K562 (cell line): ENCODE data around the gene LEPR. TPM values are rescaled to one million over a fixed set of nuclear protein-coding genes. Genes with fewer than 3 reads are reported as not detected.
A peak's percentile ranks its signal among the peaks of the same experiment; 100 is the strongest.

Experiments used
- ATAC-seq: fragments of 200-7000 bp; cut with Tn5 transposase; 3 replicates; pipeline ENCODE4 v1.9.1; 2020; ENCODE audit warnings: moderate library complexity
- Bru-seq: library from RNA; stranded (reverse); fragments of 400-500 nt; gene quantifications from one replicate; lab custom pipeline; 2021; lab: Mats Ljungman, UMichigan
- BruChase-seq, 2 experiments: library from RNA; stranded (reverse); fragments of 400-500 nt; gene quantifications; one replicate each; lab custom pipeline; 2021; lab: Mats Ljungman, UMichigan
- BruUV-seq: library from RNA; stranded (reverse); fragments of 400-500 nt; replicated peaks from 2 replicates; lab custom pipeline; 2021; lab: Mats Ljungman, UMichigan
- CTCF ChIA-PET: fragments of 300-600 bp; formaldehyde crosslinking; extraction: SDS; loops from one replicate; lab custom pipeline; 2021; ENCODE audit warnings: low intra/inter-chr PET ratio; lab: Yijun Ruan, JAX
- POLR2A ChIA-PET: fragments of 300-600, 350-650 bp; sonication (Branson Sonifier 250); formaldehyde crosslinking; extraction: SDS; loops from one replicate; lab custom pipeline; 2021; ENCODE audit warnings: antibody characterized with exemption, inconsistent platforms; lab: Yijun Ruan, JAX
- DNase-seq, 4 experiments: peaks; one replicate each; pipeline versions ENCODE4 v3.0.0 to v3.0.0-alpha.2; 2011 to 2018; ENCODE audit warnings: low spot score in 3 of 4, mixed read lengths in 3 of 4; ENCODE audit errors: extremely low read depth in 1 of 4
- FAIRE-seq: peaks from 2 replicates; lab custom pipeline; 2011; peaks lifted over from hg19 to GRCh38; lab: Jason Lieb, UNC
- H2AFZ ChIP-seq: 2 replicates; pipeline ENCODE4 v1.6.0; 2011; ENCODE audit warnings: low read depth, low read length, control low read depth, inconsistent platforms
- H3K27ac ChIP-seq: fragments of 200-600 bp; 3 replicates; pipeline ENCODE4 v1.8.0; 2011; ENCODE audit warnings: low read depth, mild to moderate bottlenecking, control low read depth, inconsistent platforms, low read length, moderate library complexity, mixed read lengths; ENCODE audit errors: extremely low read depth
- H3K27me3 ChIP-seq, 2 experiments: fragments of 300-600 bp in 1 of 2; 2 replicates in 1 of 2; 3 replicates in 1 of 2; pipeline versions ENCODE4 v1.6.0 to v1.8.0; 2011; ENCODE audit warnings: inconsistent platforms in 2 of 2, low read length in 2 of 2, mild to moderate bottlenecking in 1 of 2, mixed read lengths in 1 of 2, moderate library complexity in 1 of 2; ENCODE audit not compliant: control insufficient read depth in 2 of 2, insufficient read depth in 2 of 2
- H3K36me3 ChIP-seq: fragments of 300-600 bp; 3 replicates; pipeline ENCODE4 v1.8.0; 2011; ENCODE audit warnings: mild to moderate bottlenecking, low read length, inconsistent platforms; ENCODE audit not compliant: control insufficient read depth, insufficient read depth
- H3K4me1 ChIP-seq, 2 experiments: fragments of 200-600 bp in 1 of 2; replicated peaks in 1 of 2; 2 replicates in 1 of 2; 3 replicates in 1 of 2; pipeline versions ENCODE4 v1.5.1 to v1.8.0; 2011; ENCODE audit warnings: inconsistent platforms in 2 of 2, low read length in 2 of 2, mild to moderate bottlenecking in 1 of 2, mixed read lengths in 1 of 2, moderate library complexity in 1 of 2; ENCODE audit not compliant: control insufficient read depth in 2 of 2, insufficient read depth in 2 of 2
- H3K4me2 ChIP-seq: 2 replicates; pipeline ENCODE4 v1.6.1; 2011; ENCODE audit warnings: low read length, control low read depth, inconsistent platforms, mixed read lengths; ENCODE audit not compliant: insufficient read depth
- H3K4me3 ChIP-seq: fragments of 200-600 bp; sonication (generic), shearing (Covaris generic); 2 replicates; pipeline ENCODE4 v1.5.1; 2016; ENCODE audit warnings: control low read depth, inconsistent platforms
- H3K79me2 ChIP-seq: fragments of 200-600 bp; 3 replicates; pipeline ENCODE4 v1.8.0; 2011; ENCODE audit warnings: low read length, inconsistent platforms; ENCODE audit not compliant: control insufficient read depth, insufficient read depth
- H3K9ac ChIP-seq, 2 experiments: 2 replicates each; pipeline versions ENCODE4 v1.6.0 to v1.6.1; 2011; ENCODE audit warnings: low read depth in 2 of 2, low read length in 2 of 2, control low read depth in 1 of 2, inconsistent platforms in 1 of 2, mild to moderate bottlenecking in 1 of 2, mixed read lengths in 1 of 2; ENCODE audit not compliant: insufficient read depth in 1 of 2
- H3K9me1 ChIP-seq: one replicate; pipeline ENCODE4 v1.6.0; 2011; ENCODE audit warnings: inconsistent platforms, mild to moderate bottlenecking, low read length, moderate library complexity; ENCODE audit not compliant: control insufficient read depth, insufficient read depth
- H3K9me3 ChIP-seq: replicated peaks from 2 replicates; pipeline ENCODE4 v1.5.1; 2011; ENCODE audit warnings: low read depth, low read length, inconsistent platforms; ENCODE audit not compliant: control insufficient read depth, insufficient read depth
- H4K20me1 ChIP-seq: replicated peaks from 2 replicates; pipeline ENCODE4 v1.6.1; 2011; ENCODE audit warnings: low read length, inconsistent platforms, mixed read lengths; ENCODE audit not compliant: control insufficient read depth, insufficient read depth
- CREM ChIP-seq: IDR thresholded peaks from 2 replicates; pipeline ENCODE4 v1.6.1; 2014; ENCODE audit warnings: antibody characterized with exemption, low read depth
- HMGN3 ChIP-seq: IDR thresholded peaks from 2 replicates; pipeline ENCODE4 v1.6.1; 2011; ENCODE audit warnings: borderline replicate concordance, low read depth, mild to moderate bottlenecking, mixed read lengths, low read length; ENCODE audit not compliant: insufficient read length; ENCODE audit errors: extremely low read depth
- HNRNPL ChIP-seq: fragments of 200-400 bp; formaldehyde crosslinking; IDR thresholded peaks from 2 replicates; pipeline ENCODE4 v1.6.1; 2017; ENCODE audit warnings: low read depth, mild to moderate bottlenecking, low read length
- LCOR ChIP-seq: sonication (generic); formaldehyde crosslinking; IDR thresholded peaks from 2 replicates; pipeline ENCODE4 v1.8.0; 2022; ENCODE audit warnings: mild to moderate bottlenecking, missing genetic modification reagents
- MBD2 ChIP-seq: sonication (generic); IDR thresholded peaks from 2 replicates; pipeline ENCODE4 v1.6.1; 2016; ENCODE audit warnings: low read depth, borderline replicate concordance
- SOX6 ChIP-seq: fragments of 450-650 bp; IDR thresholded peaks from 2 replicates; pipeline ENCODE4 v1.6.1; 2014; ENCODE audit warnings: mild to moderate bottlenecking
- WGBS: fragments of 100-300 bp; shearing (Covaris generic); methylation state at CpG from one replicate; pipeline ENCODE4 v1.1.6; 2016; ENCODE audit warnings: low coverage, mixed read lengths; ENCODE audit not compliant: insufficient coverage; ENCODE audit errors: missing lambda C conversion rate; 5-methylcytosine and 5-hydroxymethylcytosine counted together
- in situ Hi-C: fragments of 300-500 bp; cut with MboI; formaldehyde crosslinking; loops from 4 replicates; pipeline ENCODE4 v1.15.0; 2018; ENCODE audit warnings: inconsistent platforms, mixed read lengths
- intact Hi-C: fragments of 100-400 bp; cut with micrococcal nuclease; formaldehyde crosslinking; loops from 2 replicates; pipeline ENCODE4 v1.14.2; 2022
- long read RNA-seq, 3 experiments: library from polyadenylated mRNA in 2 of 3; library from RNA in 1 of 3; unstranded in 2 of 3; stranded (forward) in 1 of 3; transcript quantifications; one replicate each; pipeline ENCODE4 v2.0.0, GENCODE V29; 2019 to 2022
- polyA minus RNA-seq, 3 experiments: library from RNA; depleted of rRNA, polyadenylated mRNA; stranded (reverse); fragments of >200 nt; gene quantifications; 2 replicates each; pipeline ENCODE4 v1.2.3, GENCODE V29; 2011
- polyA plus RNA-seq, 8 experiments: library from polyadenylated mRNA; depleted of rRNA in 4 of 8; stranded (reverse) in 5 of 8; unstranded in 3 of 8; fragments of >200 nt; fragmentation: Nextera tagmentation in 2 of 8; fragmentation: Illumina TruSeq in 1 of 8; extraction: Ambion mirVana in 2 of 8; extraction: Trizol in 1 of 8; gene quantifications; 2 replicates each; pipeline versions ENCODE4 v1.2.1 to v1.2.3, GENCODE V29; 2011 to 2014; ENCODE audit warnings: inconsistent platforms in 1 of 8, missing spikeins in 1 of 8
- total RNA-seq, 7 experiments: library from RNA; depleted of rRNA in 6 of 7; stranded (reverse); fragments of >200 nt in 6 of 7; fragmentation: Illumina TruSeq in 2 of 7; extraction: Trizol in 2 of 7; gene quantifications; 2 replicates each; pipeline versions ENCODE4 v1.2.1 to v1.2.3, GENCODE V29; 2011 to 2021; ENCODE audit warnings: low replicate concordance in 1 of 7
- TF ChIP-seq, protein P1 (sequence below): sonication (generic); formaldehyde crosslinking; IDR thresholded peaks from 2 replicates; pipeline ENCODE4 v1.8.0; 2023; ENCODE audit warnings: mild to moderate bottlenecking, missing genetic modification reagents

LEPR gene, protein sequence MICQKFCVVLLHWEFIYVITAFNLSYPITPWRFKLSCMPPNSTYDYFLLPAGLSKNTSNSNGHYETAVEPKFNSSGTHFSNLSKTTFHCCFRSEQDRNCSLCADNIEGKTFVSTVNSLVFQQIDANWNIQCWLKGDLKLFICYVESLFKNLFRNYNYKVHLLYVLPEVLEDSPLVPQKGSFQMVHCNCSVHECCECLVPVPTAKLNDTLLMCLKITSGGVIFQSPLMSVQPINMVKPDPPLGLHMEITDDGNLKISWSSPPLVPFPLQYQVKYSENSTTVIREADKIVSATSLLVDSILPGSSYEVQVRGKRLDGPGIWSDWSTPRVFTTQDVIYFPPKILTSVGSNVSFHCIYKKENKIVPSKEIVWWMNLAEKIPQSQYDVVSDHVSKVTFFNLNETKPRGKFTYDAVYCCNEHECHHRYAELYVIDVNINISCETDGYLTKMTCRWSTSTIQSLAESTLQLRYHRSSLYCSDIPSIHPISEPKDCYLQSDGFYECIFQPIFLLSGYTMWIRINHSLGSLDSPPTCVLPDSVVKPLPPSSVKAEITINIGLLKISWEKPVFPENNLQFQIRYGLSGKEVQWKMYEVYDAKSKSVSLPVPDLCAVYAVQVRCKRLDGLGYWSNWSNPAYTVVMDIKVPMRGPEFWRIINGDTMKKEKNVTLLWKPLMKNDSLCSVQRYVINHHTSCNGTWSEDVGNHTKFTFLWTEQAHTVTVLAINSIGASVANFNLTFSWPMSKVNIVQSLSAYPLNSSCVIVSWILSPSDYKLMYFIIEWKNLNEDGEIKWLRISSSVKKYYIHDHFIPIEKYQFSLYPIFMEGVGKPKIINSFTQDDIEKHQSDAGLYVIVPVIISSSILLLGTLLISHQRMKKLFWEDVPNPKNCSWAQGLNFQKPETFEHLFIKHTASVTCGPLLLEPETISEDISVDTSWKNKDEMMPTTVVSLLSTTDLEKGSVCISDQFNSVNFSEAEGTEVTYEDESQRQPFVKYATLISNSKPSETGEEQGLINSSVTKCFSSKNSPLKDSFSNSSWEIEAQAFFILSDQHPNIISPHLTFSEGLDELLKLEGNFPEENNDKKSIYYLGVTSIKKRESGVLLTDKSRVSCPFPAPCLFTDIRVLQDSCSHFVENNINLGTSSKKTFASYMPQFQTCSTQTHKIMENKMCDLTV
- total RNA-seq (2011; cell fraction: chromatin; rRNA removed; ENCODE audit: low replicate concordance): 58.9 and 119 TPM in 2 replicates
- 43.9 and 53.4 TPM in 2 replicates for total RNA-seq (2011; cell fraction: nucleolus; rRNA removed)
- total RNA-seq (2011; cell fraction: nucleoplasm; rRNA removed): 92.8 and 105 TPM in 2 replicates
- total RNA-seq (2014; rRNA removed): 26.0 and 26.5 TPM in 2 replicates
- total RNA-seq (2014; rRNA removed; fragmentation: Illumina TruSeq; extraction: Trizol): 55.0 and 58.4 TPM in 2 replicates
- total RNA-seq (2015; rRNA removed; fragmentation: Illumina TruSeq; extraction: Trizol): 51.5 and 56.8 TPM in 2 replicates
- total RNA-seq (2021): 43.1 and 43.6 TPM in 2 replicates
- polyA plus RNA-seq (2011; rRNA removed): 83.7 and 111 TPM in 2 replicates
- polyA plus RNA-seq (2011; cell fraction: cytosol; rRNA removed): 30.7 and 48.6 TPM in 2 replicates
- 25.8 and 36.4 TPM in 2 replicates for polyA plus RNA-seq (2011; cell fraction: nucleus; rRNA removed)
- 22.2 and 31.8 TPM in 2 replicates for polyA plus RNA-seq (2012)
- 37.3 and 45.2 TPM in 2 replicates for polyA plus RNA-seq (2014; fragmentation: Illumina TruSeq; extraction: Trizol)
- polyA plus RNA-seq (2014; fragmentation: Nextera tagmentation; extraction: Ambion mirVana): 10 to 100 TPM; 12.2 to 18.1 TPM
- 19.9 and 26.1 TPM in 2 replicates for polyA plus RNA-seq (2014; rRNA removed)
- polyA minus RNA-seq (2011; rRNA and poly(A)+ RNA removed): 197 and 201 TPM in 2 replicates
- 51.6 and 74.5 TPM in 2 replicates for polyA minus RNA-seq (2011; cell fraction: cytosol; rRNA and poly(A)+ RNA removed)
- 25.3 and 51.1 TPM in 2 replicates for polyA minus RNA-seq (2011; cell fraction: nucleus; rRNA and poly(A)+ RNA removed)
- Bru-seq, nascent RNA: percentile 75 among the genes with signal in this experiment
- percentile 81 among the genes with signal in this experiment for BruChase-seq, experiment 1, labeled RNA remaining after a 2-hour chase
- BruChase-seq, experiment 2, labeled RNA remaining after a 6-hour chase: percentile 80 among the genes with signal in this experiment
- long read RNA-seq, experiment 1, full-length matches to known transcripts: 107 of 268 reads
- long read RNA-seq, experiment 1, partial matches to known transcripts: 36 of 268 reads
- long read RNA-seq, experiment 1, other reads (novel, unspliced or antisense): 125 of 268 reads
- long read RNA-seq, experiment 2, partial matches to known transcripts: 32 of 89 reads
- long read RNA-seq, experiment 2, other reads (novel, unspliced or antisense): 57 of 89 reads
- long read RNA-seq, experiment 3, full-length matches to known transcripts: 7 of 22 reads
- long read RNA-seq, experiment 3, partial matches to known transcripts: 2 of 22 reads
- long read RNA-seq, experiment 3, other reads (novel, unspliced or antisense): 13 of 22 reads

DNA sequence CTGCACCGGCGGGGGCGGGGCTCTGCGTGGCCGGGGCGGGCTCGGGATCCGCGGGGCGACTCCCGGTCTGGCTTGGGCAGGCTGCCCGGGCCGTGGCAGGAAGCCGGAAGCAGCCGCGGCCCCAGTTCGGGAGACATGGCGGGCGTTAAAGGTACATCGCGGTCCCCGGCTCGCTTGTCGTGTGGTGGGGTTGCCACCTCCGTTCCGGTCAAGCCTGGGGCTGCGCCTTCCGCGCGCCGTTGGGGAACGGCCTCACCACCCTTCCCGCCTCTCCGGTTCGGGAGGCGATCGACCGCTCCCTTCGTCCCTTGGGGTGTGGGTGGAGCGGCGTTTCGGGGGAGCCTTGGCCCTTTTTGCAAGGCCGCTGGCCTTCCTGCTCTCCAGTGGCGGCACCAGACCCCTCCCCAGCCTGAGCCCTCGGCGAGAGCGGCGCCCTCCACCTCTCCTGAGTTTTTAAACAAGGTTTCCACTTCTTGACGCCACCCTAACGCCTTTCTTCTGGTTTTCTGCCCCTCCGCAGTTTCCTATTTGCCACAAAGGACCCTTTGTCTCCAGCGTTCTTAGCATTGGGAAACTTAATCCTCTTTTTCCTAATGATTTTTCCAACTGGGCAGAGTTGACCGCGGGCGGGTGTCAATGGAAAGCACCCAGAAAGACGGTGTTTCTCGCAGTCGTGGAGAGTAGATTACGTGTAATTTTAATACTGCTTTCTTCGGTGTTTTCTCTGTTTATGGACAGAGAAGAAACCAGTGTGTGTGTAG lies at the start of gene LEPR, which contains the start of gene LEPROT:
TSS of gene LEPR (plus strand) at position 79 of the 761 bp plus-strand sequence. CDS start 144,898 bp downstream, outside the sequence.
TSS of gene LEPROT (plus strand) at position 79 of the 761 bp plus-strand sequence. CDS start at position 136, 57 bp downstream.
- H3K36me3 ChIP-seq: peaks cover 29% of the 10 kb centered on the region
- ATAC-seq (no peak; the same call in 1 of the 3 replicates), DNase-seq (no peak), FAIRE-seq (no peak)
- peak within 1 kb of the TSS; percentile 95 for H3K27ac ChIP-seq
- peak within 1 kb of the TSS; percentile 95 for H3K4me2 ChIP-seq
- H3K27me3 ChIP-seq: no peaks in the 10 kb centered on the region
- H3K4me1 ChIP-seq: peaks cover 25 to 65% of the 10 kb centered on the region in 2 experiments
- ChIA-PET POLR2A (interaction anchor here (0.8 to 1.3 kb wide), 5 partner anchors 8 to 276 kb away, joined by 3 to 5 read pairs (median 3); no protein-coding TSS in a partner anchor), CTCF (no interaction called here)
- peak within 1 kb of the TSS; percentile 83 for H3K4me3 ChIP-seq
- peaks cover 53% of the 10 kb centered on the region for H3K79me2 ChIP-seq
- H3K9ac ChIP-seq: peak within 1 kb of the TSS; percentile 95 to 99
- in situ Hi-C loops (loop anchor here (10.0 kb wide), 1 partner anchor 356 kb away; no protein-coding TSS in a partner anchor), intact Hi-C loops (loop anchor here (2.0 to 5.0 kb wide), 5 partner anchors 57 to 353 kb away; no protein-coding TSS in a partner anchor)
- H3K9me3 ChIP-seq: no peaks in the 10 kb centered on the region
- peaks cover 3% of the 10 kb centered on the region; the same call in 1 of the 2 replicates for H4K20me1 ChIP-seq
- no peaks in the 10 kb centered on the region for H3K9me1 ChIP-seq
- under 1% methylated on average over 38 of the region's 60 CpGs for WGBS
- no TSS peak for BruUV-seq
- peak within 1 kb of the TSS; percentile 79 for H2AFZ ChIP-seq
- TF ChIP-seq MBD2 (peak; percentile 44), CREM (peak; percentile 56), SOX6 (0 out of 2 replicates have a peak, but pooled peaks have one; percentile 22), HMGN3 (peak; percentile 46), LCOR (peak; percentile 33; the same call in 1 of the 2 replicates), HNRNPL (peak; percentile 84)
- TF ChIP-seq, protein P1, sequence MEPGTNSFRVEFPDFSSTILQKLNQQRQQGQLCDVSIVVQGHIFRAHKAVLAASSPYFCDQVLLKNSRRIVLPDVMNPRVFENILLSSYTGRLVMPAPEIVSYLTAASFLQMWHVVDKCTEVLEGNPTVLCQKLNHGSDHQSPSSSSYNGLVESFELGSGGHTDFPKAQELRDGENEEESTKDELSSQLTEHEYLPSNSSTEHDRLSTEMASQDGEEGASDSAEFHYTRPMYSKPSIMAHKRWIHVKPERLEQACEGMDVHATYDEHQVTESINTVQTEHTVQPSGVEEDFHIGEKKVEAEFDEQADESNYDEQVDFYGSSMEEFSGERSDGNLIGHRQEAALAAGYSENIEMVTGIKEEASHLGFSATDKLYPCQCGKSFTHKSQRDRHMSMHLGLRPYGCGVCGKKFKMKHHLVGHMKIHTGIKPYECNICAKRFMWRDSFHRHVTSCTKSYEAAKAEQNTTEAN (CRISPR knock-in tag): no peak
